Mucosa of descending colon (tissue), 3 donors: Measurements from ENCODE around the gene CELF2. TPM values are rescaled to one million over a fixed set of nuclear protein-coding genes. Genes with fewer than 3 reads are reported as not detected.

Source experiments
- ATAC-seq: fragments of 200-7000 bp; cut with Tn5 transposase; one replicate; pipeline ENCODE4 v1.9.1; 2020; ENCODE audit warnings: mild to moderate bottlenecking, moderate library complexity
- DNase-seq, 3 donors: peaks; one replicate each; pipeline ENCODE4 v3.0.0-alpha.2; 2020
- H3K36me3 ChIP-seq: fragments of 200-600 bp; one replicate; pipeline ENCODE4 v1.8.0; 2021; ENCODE audit warnings: low read depth, mild to moderate bottlenecking
- H3K4me1 ChIP-seq: fragments of 200-600 bp; one replicate; pipeline ENCODE4 v1.8.0; 2021; ENCODE audit warnings: low read depth, mild to moderate bottlenecking
- H3K4me3 ChIP-seq: fragments of 200-600 bp; one replicate; pipeline ENCODE4 v1.8.0; 2021; ENCODE audit warnings: mild to moderate bottlenecking
- H3K9me3 ChIP-seq: fragments of 200-600 bp; one replicate; pipeline ENCODE4 v1.8.0; 2021; ENCODE audit warnings: mild to moderate bottlenecking
- CTCF ChIP-seq: fragments of 200-600 bp; IDR thresholded peaks from one replicate; pipeline ENCODE4 v1.8.0; 2022; ENCODE audit warnings: antibody characterized with exemption, mild to moderate bottlenecking
- intact Hi-C, 2 donors: fragments of 100-400 bp; cut with DNase I in 1 of 2; cut with micrococcal nuclease in 1 of 2; formaldehyde crosslinking; loops; one replicate each; pipeline versions ENCODE4 v1.11.0 to v1.11.1; 2022; cut with DNase I, micrococcal nuclease
- total RNA-seq, 3 donors: library from RNA; stranded (reverse); fragmentation: NEBNext Ultra II Directional in 2 of 3; extraction: Animal tissue kit (Norgen Biotek cat#: 25700) in 2 of 3; gene quantifications; one replicate each; pipeline versions ENCODE4 v1.2.1 to v1.2.4, GENCODE V29; 2021 to 2023
- donor health status: DM: no; HTN: no; CAD: no; lungs with moderate emphysema.
- donor health status: DM: no; HTN: no; CAD: no.
- donor health status: DM: no; HTN: yes; CAD: no.

The CELF2 gene
- total RNA-seq, 3 donors from 2014 or later, result 31.4 to 56.5 (median 36.1) TPM

- no peak for TF ChIP-seq CTCF
- peaks cover 4% of the 10 kb centered on the region for H3K36me3 ChIP-seq
- H3K4me3 ChIP-seq, result no peak overlapping the region
- no peaks in the 10 kb centered on the region for H3K9me3 ChIP-seq
- intact Hi-C loops, result no loop called here
- H3K4me1 ChIP-seq, result no peaks in the 10 kb centered on the region
- DNase-seq (no peak), ATAC-seq (no peak)
Measured at GRCh38 chr10:11317936-11318670, 300.4 kb downstream of the CELF2 start.

- no peak for TF ChIP-seq CTCF
- DNase-seq, result no peak
- ATAC-seq, result no peak
- Histone ChIP-seq H3K9me3 (no peaks in the 10 kb centered on the region), H3K36me3 (peaks cover 4% of the 10 kb centered on the region), H3K4me3 (no peak overlapping the region), H3K4me1 (no peaks in the 10 kb centered on the region)
- intact Hi-C loops, result no loop called here
Measured at GRCh38 chr10:11318826-11319598, 301.3 kb downstream of the CELF2 start.

- DNase-seq (no peak), ATAC-seq (no peak)
- H3K36me3 ChIP-seq, result peaks cover 4% of the 10 kb centered on the region
- H3K4me1 ChIP-seq, result no peaks in the 10 kb centered on the region
- intact Hi-C loops, result no loop called here
- TF ChIP-seq CTCF, result no peak
- H3K4me3 ChIP-seq, result no peak overlapping the region
- H3K9me3 ChIP-seq, result no peaks in the 10 kb centered on the region
Measured at GRCh38 chr10:11319990-11320602, 302.4 kb downstream of the CELF2 start.

GRCh38 chr10:11320809-11321520, 303.3 kb downstream of the CELF2 start:
- no peak for TF ChIP-seq CTCF
- peaks cover 4% of the 10 kb centered on the region for H3K36me3 ChIP-seq
- intact Hi-C loops, result no loop called here
- H3K4me3 ChIP-seq, result no peak overlapping the region
- H3K9me3 ChIP-seq, result no peaks in the 10 kb centered on the region
- ATAC-seq (no peak), DNase-seq (no peak)
- H3K4me1 ChIP-seq, result no peaks in the 10 kb centered on the region

- DNase-seq (no peak), ATAC-seq (no peak)
- Histone ChIP-seq H3K9me3 (no peaks in the 10 kb centered on the region), H3K4me1 (no peaks in the 10 kb centered on the region), H3K36me3 (peaks cover 4% of the 10 kb centered on the region), H3K4me3 (no peak overlapping the region)
- intact Hi-C loops, result no loop called here
- no peak for TF ChIP-seq CTCF
Measured at GRCh38 chr10:11322698-11323097, 305.0 kb downstream of the CELF2 start.
